Measurements from ENCODE around the gene GRAMD4.

GRAMD4 gene

GRCh38 chr22:46595545-46595944 lies 24.6 kb upstream of the GRAMD4 start:
- FAIRE-seq (no peak), DNase-seq (ENCODE audit: insufficient read length, low spot score) (no peak)
- no peak for TF ChIP-seq CTCF (IDR thresholded peaks at IDR 0.05; ENCODE audit: insufficient read depth, missing control alignments)

GRCh38 chr22:46596032-46596441 lies 24.1 kb upstream of the GRAMD4 start:
- DNase-seq (ENCODE audit: insufficient read length, low spot score) = no peak
- TF ChIP-seq CTCF (IDR thresholded peaks at IDR 0.05; ENCODE audit: insufficient read depth, missing control alignments) = no peak
- no peak for FAIRE-seq

- TF ChIP-seq CTCF (IDR thresholded peaks at IDR 0.05; ENCODE audit: insufficient read depth, missing control alignments) = no peak
- FAIRE-seq (no peak), DNase-seq (ENCODE audit: insufficient read length, low spot score) (peak; percentile 49)
Measured at GRCh38 chr22:46596819-46597218, 23.4 kb upstream of the GRAMD4 start.

GRCh38 chr22:46598224-46598623 lies 22.0 kb upstream of the GRAMD4 start:
- no peak for TF ChIP-seq CTCF (IDR thresholded peaks at IDR 0.05; ENCODE audit: insufficient read depth, missing control alignments)

GRCh38 chr22:46598737-46599424 lies 21.3 kb upstream of the GRAMD4 start:
- no peak for TF ChIP-seq CTCF (IDR thresholded peaks at IDR 0.05; ENCODE audit: insufficient read depth, missing control alignments)
- no peak for DNase-seq (ENCODE audit: insufficient read length, low spot score)
- FAIRE-seq = no peak

More at GRCh38 chr22:46598224-46598623, 22.0 kb upstream of the GRAMD4 start:
- FAIRE-seq = no peak
- DNase-seq (ENCODE audit: insufficient read length, low spot score) = no peak

- no peak for FAIRE-seq
- no peak for TF ChIP-seq CTCF (IDR thresholded peaks at IDR 0.05; ENCODE audit: insufficient read depth, missing control alignments)
Measured at GRCh38 chr22:46600273-46600796, 19.9 kb upstream of the GRAMD4 start.

GRCh38 chr22:46602025-46602424 lies 18.2 kb upstream of the GRAMD4 start:
- DNase-seq (ENCODE audit: insufficient read length, low spot score) (no peak), FAIRE-seq (no peak)
- TF ChIP-seq CTCF (IDR thresholded peaks at IDR 0.05; ENCODE audit: insufficient read depth, missing control alignments) = no peak

More at GRCh38 chr22:46600273-46600796, 19.9 kb upstream of the GRAMD4 start:
- no peak for DNase-seq (ENCODE audit: insufficient read length, low spot score)
